Activated naive CD8-positive, alpha-beta T cell treated with anti-CD3 and anti-CD28 coated beads, Interleukin-2, amount 10 ng/mL, durations not matched to agents 7 days and 5 days (primary cell): ENCODE results near the gene CELSR2. TPM values are rescaled to one million over a fixed set of nuclear protein-coding genes. Genes with fewer than 3 reads are reported as not detected.

ENCODE experiments used
- ATAC-seq: fragments of 150-1000 bp; cut with Tn5 transposase; one replicate; pipeline ENCODE4 v1.10.0; 2021; ENCODE audit warnings: low read depth, moderate library complexity
- POLR2A ChIA-PET: fragments of 350-600 bp; sonication (Branson Sonifier 250); formaldehyde crosslinking; loops from one replicate; lab custom pipeline; 2021; ENCODE audit warnings: antibody characterized with exemption; lab: Charles Lee
- DNase-seq: peaks from one replicate; pipeline ENCODE4 v3.0.0; 2021
- H3K27ac Mint-ChIP-seq: one replicate; pipeline ENCODE4 v1.8.0; 2022; ENCODE audit warnings: mild to moderate bottlenecking, mixed read lengths
- H3K27me3 Mint-ChIP-seq: one replicate; pipeline ENCODE4 v1.8.0; 2022; ENCODE audit warnings: mild to moderate bottlenecking, moderate library complexity, mixed read lengths
- H3K36me3 Mint-ChIP-seq: one replicate; pipeline ENCODE4 v1.8.0; 2021; ENCODE audit warnings: mild to moderate bottlenecking, mixed read lengths
- H3K4me1 Mint-ChIP-seq: one replicate; pipeline ENCODE4 v1.8.0; 2021; ENCODE audit warnings: mixed read lengths
- H3K4me3 Mint-ChIP-seq: one replicate; pipeline ENCODE4 v1.8.0; 2022; ENCODE audit warnings: mild to moderate bottlenecking, moderate library complexity, mixed read lengths
- H3K9me3 Mint-ChIP-seq: one replicate; pipeline ENCODE4 v1.8.0; 2021; ENCODE audit warnings: mixed read lengths
- total RNA-seq, 2 experiments: library from RNA; stranded (reverse); gene quantifications; one replicate each; pipeline ENCODE4 v1.2.3, GENCODE V29; 2021

Gene CELSR2
- total RNA-seq, 2 experiments from 2014 or later, result 6.3 to 6.9 TPM

- ATAC-seq, result no peak
- no peak within 1 kb of the TSS for H3K4me3 Mint-ChIP-seq
- no peaks in the 10 kb centered on the region for H3K36me3 Mint-ChIP-seq
- H3K27ac Mint-ChIP-seq, result no peak within 1 kb of the TSS
- no peaks in the 10 kb centered on the region for H3K4me1 Mint-ChIP-seq
- no peaks in the 10 kb centered on the region for H3K27me3 Mint-ChIP-seq
- POLR2A ChIA-PET, result no interaction called here
- no peak for DNase-seq
- H3K9me3 Mint-ChIP-seq, result no peaks in the 10 kb centered on the region
Observed at GRCh38 chr1:109306832-109307273, 57.5 kb downstream of the CELSR2 start, which contains the start of gene MYBPHL. MYBPHL (minus strand) TSS chr1:109307011; CDS start chr1:109306991, 20 bp downstream.

- ATAC-seq (no peak), DNase-seq (no peak)
- H3K4me1 Mint-ChIP-seq, result no peaks in the 10 kb centered on the region
- H3K9me3 Mint-ChIP-seq, result no peaks in the 10 kb centered on the region
- H3K4me3 Mint-ChIP-seq, result no peak overlapping the region
- no peaks in the 10 kb centered on the region for H3K36me3 Mint-ChIP-seq
- no peaks in the 10 kb centered on the region for H3K27me3 Mint-ChIP-seq
- POLR2A ChIA-PET, result no interaction called here
- H3K27ac Mint-ChIP-seq, result no peak overlapping the region
Observed at GRCh38 chr1:109307274-109308021, 58.1 kb downstream of the CELSR2 start.

- no peak for ATAC-seq
- H3K27me3 Mint-ChIP-seq, result no peaks in the 10 kb centered on the region
Observed at GRCh38 chr1:109309347-109309746, 60.0 kb downstream of the CELSR2 start.

GRCh38 chr1:109312246-109312645, 62.9 kb downstream of the CELSR2 start:
- no peak overlapping the region for H3K27ac Mint-ChIP-seq
- no peaks in the 10 kb centered on the region for H3K4me1 Mint-ChIP-seq
- ATAC-seq (no peak), DNase-seq (no peak)
- no peaks in the 10 kb centered on the region for H3K9me3 Mint-ChIP-seq
- POLR2A ChIA-PET, result interaction anchor here (0.7 kb wide), 1 partner anchor 61 kb away, joined by 3 read pairs; no protein-coding TSS in a partner anchor
- no peaks in the 10 kb centered on the region for H3K27me3 Mint-ChIP-seq
- H3K4me3 Mint-ChIP-seq, result no peak overlapping the region
- no peaks in the 10 kb centered on the region for H3K36me3 Mint-ChIP-seq

More at GRCh38 chr1:109309347-109309746, 60.0 kb downstream of the CELSR2 start:
- Mint-ChIP-seq H3K4me3 (no peak overlapping the region), H3K36me3 (no peaks in the 10 kb centered on the region), H3K9me3 (no peaks in the 10 kb centered on the region), H3K4me1 (no peaks in the 10 kb centered on the region), H3K27ac (no peak overlapping the region)
- DNase-seq, result no peak
- POLR2A ChIA-PET, result no interaction called here

GRCh38 chr1:109312978-109313775, 63.8 kb downstream of the CELSR2 start:
- Mint-ChIP-seq H3K27me3 (no peaks in the 10 kb centered on the region), H3K4me3 (no peak overlapping the region), H3K27ac (no peak overlapping the region), H3K9me3 (no peaks in the 10 kb centered on the region), H3K36me3 (no peaks in the 10 kb centered on the region), H3K4me1 (no peaks in the 10 kb centered on the region)
- no peak for ATAC-seq
- no peak for DNase-seq
- POLR2A ChIA-PET, result interaction anchor here (0.6 kb wide), 1 partner anchor 455 kb away, joined by 3 read pairs; no protein-coding TSS in a partner anchor

- ATAC-seq (no peak), DNase-seq (no peak)
- H3K36me3 Mint-ChIP-seq, result no peaks in the 10 kb centered on the region
- no peaks in the 10 kb centered on the region for H3K27me3 Mint-ChIP-seq
- no peak overlapping the region for H3K4me3 Mint-ChIP-seq
- POLR2A ChIA-PET, result interaction anchor here (0.7 kb wide), 1 partner anchor 14 kb away, joined by 7 read pairs; no protein-coding TSS in a partner anchor
- no peak overlapping the region for H3K27ac Mint-ChIP-seq
- H3K9me3 Mint-ChIP-seq, result no peaks in the 10 kb centered on the region
- no peaks in the 10 kb centered on the region for H3K4me1 Mint-ChIP-seq
Observed at GRCh38 chr1:109314795-109315194, 65.5 kb downstream of the CELSR2 start.

- Mint-ChIP-seq H3K36me3 (no peaks in the 10 kb centered on the region), H3K27ac (no peak overlapping the region), H3K4me3 (no peak overlapping the region), H3K9me3 (no peaks in the 10 kb centered on the region), H3K27me3 (no peaks in the 10 kb centered on the region), H3K4me1 (no peaks in the 10 kb centered on the region)
- DNase-seq (no peak), ATAC-seq (no peak)
- POLR2A ChIA-PET, result interaction anchor here (0.7 kb wide), 1 partner anchor 14 kb away, joined by 7 read pairs; no protein-coding TSS in a partner anchor
Observed at GRCh38 chr1:109315288-109315687, 65.9 kb downstream of the CELSR2 start.

- Mint-ChIP-seq H3K4me3 (no peak overlapping the region), H3K27ac (no peak overlapping the region), H3K4me1 (no peaks in the 10 kb centered on the region), H3K36me3 (no peaks in the 10 kb centered on the region), H3K27me3 (no peaks in the 10 kb centered on the region), H3K9me3 (no peaks in the 10 kb centered on the region)
- no peak for ATAC-seq
- no peak for DNase-seq
- POLR2A ChIA-PET, result no interaction called here
Observed at GRCh38 chr1:109316506-109316905, 67.2 kb downstream of the CELSR2 start.

- DNase-seq (no peak), ATAC-seq (no peak)
- H3K36me3 Mint-ChIP-seq, result no peaks in the 10 kb centered on the region
- H3K27ac Mint-ChIP-seq, result no peak overlapping the region
- no peaks in the 10 kb centered on the region for H3K9me3 Mint-ChIP-seq
- POLR2A ChIA-PET, result no interaction called here
- no peaks in the 10 kb centered on the region for H3K27me3 Mint-ChIP-seq
- no peaks in the 10 kb centered on the region for H3K4me1 Mint-ChIP-seq
- H3K4me3 Mint-ChIP-seq, result no peak overlapping the region
Observed at GRCh38 chr1:109319114-109319513, 69.8 kb downstream of the CELSR2 start.

- Mint-ChIP-seq H3K4me1 (no peaks in the 10 kb centered on the region), H3K36me3 (peaks cover 3% of the 10 kb centered on the region), H3K4me3 (no peak overlapping the region), H3K27ac (no peak overlapping the region), H3K27me3 (no peaks in the 10 kb centered on the region), H3K9me3 (no peaks in the 10 kb centered on the region)
- DNase-seq (no peak), ATAC-seq (no peak)
- POLR2A ChIA-PET, result no interaction called here
Observed at GRCh38 chr1:109322974-109323373, 73.6 kb downstream of the CELSR2 start.

Other genes with a start within 250 kb of the CELSR2 start
- 10 to 100 TPM; 12.4 to 14.7 TPM for gene WDR47, start 207.4 kb upstream of the CELSR2 start, total RNA-seq
- 10 to 100 TPM; 17.3 to 19.0 TPM for gene TAF13, start 173.5 kb upstream of the CELSR2 start, total RNA-seq
- 10 to 100 TPM; 30.9 to 32.5 TPM for gene TMEM167B, start 158.8 kb upstream of the CELSR2 start, total RNA-seq
- gene ELAPOR1, start 135.4 kb upstream of the CELSR2 start, total RNA-seq, result 1 to 10 TPM; 5.3 to 6.1 TPM
- 100 to 1,000 TPM; 176 to 184 TPM for gene SARS1, start 35.6 kb upstream of the CELSR2 start, total RNA-seq
- 10 to 100 TPM; 27.9 to 30.5 TPM for gene PSRC1, start 33.6 kb downstream of the CELSR2 start, total RNA-seq
- gene MYBPHL, start 57.5 kb downstream of the CELSR2 start, total RNA-seq, result not detected
- gene SORT1, start 148.4 kb downstream of the CELSR2 start, total RNA-seq, result 10 to 100 TPM in 1 of 2 experiments, 1 to 10 TPM in 1; 6.5 to 11.0 TPM
- 100 to 1,000 TPM; 135 TPM for gene PSMA5, start 176.9 kb downstream of the CELSR2 start, total RNA-seq
- gene SYPL2, start 217.0 kb downstream of the CELSR2 start, total RNA-seq, result not detected
- gene ATXN7L2, start 234.4 kb downstream of the CELSR2 start, total RNA-seq, result 10 to 100 TPM; 10.4 to 12.4 TPM
- gene CYB561D1, start 244.6 kb downstream of the CELSR2 start, total RNA-seq, result 10 to 100 TPM; 24.3 to 25.1 TPM